CD4-positive, alpha-beta T cell (primary cell): ENCODE measurements around the gene MATN1. TPM values are rescaled to one million over a fixed set of nuclear protein-coding genes. Genes with fewer than 3 reads are reported as not detected.

Experiments
- ATAC-seq: fragments of 200-7000 bp; cut with Tn5 transposase; one replicate; pipeline ENCODE4 v1.10.0; 2022; ENCODE audit warnings: mild to moderate bottlenecking; ENCODE audit not compliant: poor library complexity
- CTCF ChIA-PET: fragments of 350-600 bp; sonication (Branson Sonifier 250); formaldehyde crosslinking; loops from one replicate; lab custom pipeline; 2021; ENCODE audit warnings: antibody characterized with exemption, inconsistent platforms; lab: Charles Lee
- POLR2A ChIA-PET: fragments of 350-600 bp; sonication (Branson Sonifier 250); formaldehyde crosslinking; loops from one replicate; lab custom pipeline; 2021; ENCODE audit warnings: antibody characterized with exemption, inconsistent platforms; lab: Charles Lee
- DNase-seq, 14 experiments: peaks; one replicate each; pipeline ENCODE4 v3.0.0-alpha.2; 2013 to 2020; ENCODE audit warnings: mixed read lengths in 2 of 14
- H3K27ac ChIP-seq, 2 donors: one replicate each; pipeline versions ENCODE4 v1.5.1 to v1.7.0; 2013; ENCODE audit warnings: low read length in 2 of 2, low read depth in 1 of 2, mild to moderate bottlenecking in 1 of 2
- H3K27me3 ChIP-seq, 2 experiments: 1 replicate in 1 of 2; 2 replicates in 1 of 2; pipeline versions ENCODE4 v1.6.1 to v1.7.0; 2013; ENCODE audit warnings: low read length in 2 of 2, control low read depth in 1 of 2, mild to moderate bottlenecking in 1 of 2, moderate library complexity in 1 of 2; ENCODE audit not compliant: insufficient read depth in 2 of 2, control insufficient read depth in 1 of 2
- H3K36me3 ChIP-seq: one replicate; pipeline ENCODE4 v1.6.1; 2013; ENCODE audit warnings: low read length, control low read depth; ENCODE audit not compliant: insufficient read depth
- H3K4me1 ChIP-seq: one replicate; pipeline ENCODE4 v1.6.1; 2013; ENCODE audit warnings: low read length, control low read depth; ENCODE audit not compliant: insufficient read depth
- H3K4me3 ChIP-seq: one replicate; pipeline ENCODE4 v1.5.1; 2013; ENCODE audit warnings: mild to moderate bottlenecking, low read length, moderate library complexity
- H3K9me3 ChIP-seq, 2 experiments: 1 replicate in 1 of 2; 2 replicates in 1 of 2; pipeline versions ENCODE4 v1.6.1 to v1.7.0; 2013; ENCODE audit warnings: low read length in 2 of 2, mild to moderate bottlenecking in 2 of 2, control low read depth in 1 of 2, moderate library complexity in 1 of 2; ENCODE audit not compliant: control insufficient read depth in 1 of 2, insufficient read depth in 1 of 2
- H3K27ac Mint-ChIP-seq: one replicate; pipeline ENCODE4 v1.8.0; 2020; ENCODE audit warnings: mixed read lengths
- H3K27me3 Mint-ChIP-seq: one replicate; pipeline ENCODE4 v1.8.0; 2021; ENCODE audit warnings: mixed read lengths
- H3K36me3 Mint-ChIP-seq: one replicate; pipeline ENCODE4 v1.8.0; 2021; ENCODE audit warnings: low read depth, mixed read lengths
- H3K4me1 Mint-ChIP-seq: one replicate; pipeline ENCODE4 v1.8.0; 2021; ENCODE audit warnings: low read depth, mixed read lengths
- H3K4me3 Mint-ChIP-seq: one replicate; pipeline ENCODE4 v1.8.0; 2020; ENCODE audit warnings: mild to moderate bottlenecking, mixed read lengths
- H3K9me3 Mint-ChIP-seq: one replicate; pipeline ENCODE4 v1.8.0; 2020; ENCODE audit warnings: mixed read lengths
- CTCF ChIP-seq: fragments of 200-600 bp; IDR thresholded peaks from one replicate; pipeline ENCODE4 v1.8.0; 2022; ENCODE audit warnings: antibody characterized with exemption, mild to moderate bottlenecking
- intact Hi-C, 2 experiments: fragments of 100-400 bp; cut with DNase I in 1 of 2; cut with micrococcal nuclease in 1 of 2; formaldehyde crosslinking; loops; one replicate each; pipeline versions ENCODE4 v1.15.1 to v1.9.0; 2023 to 2025; cut with DNase I, micrococcal nuclease
- total RNA-seq, 174 experiments: library from RNA in 2 of 174; stranded (reverse) in 2 of 174; gene quantifications; one replicate each; pipeline ENCODE4 v1.2.3 and lab custom pipeline; 2021 to 2026

Gene MATN1
- total RNA-seq, 2 experiments from 2014 or later = 2.5 to 2.7 TPM

DNA sequence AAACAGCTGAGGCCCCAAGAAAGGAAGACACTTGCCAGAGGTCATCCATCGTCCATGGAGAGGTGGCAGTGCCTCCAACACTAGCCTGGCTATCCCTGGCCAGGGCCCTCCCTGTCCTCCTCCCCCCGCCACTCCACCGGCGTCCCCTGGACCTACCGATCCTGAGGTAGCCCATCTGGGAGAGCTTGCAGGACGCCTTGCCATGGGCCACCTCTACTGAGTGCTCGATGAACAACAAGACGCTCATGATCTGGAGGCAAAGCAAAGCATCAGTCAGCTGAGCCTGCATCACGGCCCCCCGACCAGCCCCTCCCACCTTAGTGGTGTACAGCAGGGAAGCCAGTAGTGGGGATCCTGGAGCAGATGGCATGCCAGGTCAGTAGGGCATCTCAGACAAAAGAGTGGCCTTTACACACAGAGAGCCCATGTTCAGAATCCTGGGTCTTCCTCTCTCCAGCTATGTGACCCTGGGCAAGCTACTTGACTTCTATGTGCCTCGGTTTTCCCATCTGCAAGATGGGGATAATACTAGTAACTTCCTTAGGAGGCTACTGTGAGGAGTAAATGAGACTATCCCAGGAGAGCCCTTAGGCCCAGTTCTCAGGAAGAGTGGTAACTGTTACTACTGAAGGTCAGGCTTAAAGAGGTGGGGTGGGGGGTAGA lies 19.0 kb upstream of the MATN1 start:
- H3K4me1 ChIP-seq = peaks cover 97% of the 10 kb centered on the region
- Mint-ChIP-seq H3K4me3 (peak overlapping the region; percentile 54), H3K36me3 (peaks cover 87% of the 10 kb centered on the region), H3K9me3 (no peaks in the 10 kb centered on the region), H3K27ac (peak overlapping the region; percentile 96), H3K4me1 (peaks cover 94% of the 10 kb centered on the region), H3K27me3 (no peaks in the 10 kb centered on the region)
- no peaks in the 10 kb centered on the region for H3K27me3 ChIP-seq
- TF ChIP-seq CTCF = no peak
- no peak overlapping the region for H3K4me3 ChIP-seq
- H3K36me3 ChIP-seq = peaks cover 69% of the 10 kb centered on the region
- peak overlapping the region; percentile 95 to 97 for H3K27ac ChIP-seq
- intact Hi-C loops = loop anchor here in 1 of 2 experiments (2.0 kb wide), 2 partner anchors 22 to 36 kb away; no protein-coding TSS in a partner anchor
- ChIA-PET POLR2A (interaction anchor here (2.6 to 13.3 kb wide), 4 partner anchors 10 to 22 kb away, joined by 17 to 457 read pairs (median 80); partner anchors contain the start of genes LAPTM5 and MATN1), CTCF (interaction anchor here (1.9 to 3.2 kb wide), 3 partner anchors 14 to 38 kb away, joined by 5 to 43 read pairs (median 15); partner anchors contain the start of gene LAPTM5)
- H3K9me3 ChIP-seq = no peaks in the 10 kb centered on the region
- ATAC-seq (no peak), DNase-seq (no peak)

- intact Hi-C loops = no loop called here
- no peaks in the 10 kb centered on the region for H3K27me3 ChIP-seq
- CTCF ChIA-PET = interaction anchor here (0.8 to 1.9 kb wide), 2 partner anchors 8 to 39 kb away, joined by 3 to 5 read pairs; no protein-coding TSS in a partner anchor
These were observed 18.0 kb upstream of the MATN1 start for GRCh38 chr1:30741239-30741894.

More at GRCh38 chr1:30741239-30741894, 18.0 kb upstream of the MATN1 start:
- no peaks in the 10 kb centered on the region for H3K9me3 Mint-ChIP-seq
- peaks cover 84% of the 10 kb centered on the region for H3K4me1 Mint-ChIP-seq
- ATAC-seq (no peak), DNase-seq (no peak)
- Histone ChIP-seq H3K36me3 (peaks cover 69% of the 10 kb centered on the region), H3K4me1 (peaks cover 87% of the 10 kb centered on the region), H3K9me3 (no peaks in the 10 kb centered on the region), H3K4me3 (no peak overlapping the region), H3K27ac (peak overlapping the region; percentile 54 to 65)
- peak overlapping the region; percentile 96 for H3K27ac Mint-ChIP-seq
- peaks cover 87% of the 10 kb centered on the region for H3K36me3 Mint-ChIP-seq
- H3K4me3 Mint-ChIP-seq = peak overlapping the region; percentile 73
- TF ChIP-seq CTCF = no peak
- no peaks in the 10 kb centered on the region for H3K27me3 Mint-ChIP-seq
- POLR2A ChIA-PET = interaction anchor here (9.6 to 13.3 kb wide), 2 partner anchors 9 to 17 kb away, joined by 74 to 457 read pairs; partner anchors contain the start of gene LAPTM5
